ENCODE data around the gene ATG12. TPM values are rescaled to one million over a fixed set of nuclear protein-coding genes. Genes with fewer than 3 reads are reported as not detected.
A peak's percentile ranks its signal among the peaks of the same experiment; 100 is the strongest.
"Not testable (repeated sequence)": the region's sequence is repeated elsewhere in the genome, so short reads cannot be mapped to it uniquely, and the experiment has no call there.

The ATG12 gene
- total RNA-seq, 6 donors from 2014 or later = 28.3 to 63.0 (median 33.0) TPM

GRCh38 chr5:115838885-115839518, 2.4 kb downstream of the ATG12 start:
- Histone ChIP-seq H3K9me3 (no peaks in the 10 kb centered on the region), H3K4me1 (peaks cover 36 to 45% (median 39%) of the 10 kb centered on the region in 4 donors), H3K27ac (peak overlapping the region in 2 of 4 donors; percentile 18 to 37), H3K27me3 (no peaks in the 10 kb centered on the region), H3K4me3 (peak overlapping the region in 1 of 4 donors; percentile 78), H3K36me3 (peaks cover 10 to 36% (median 22%) of the 10 kb centered on the region in 4 donors)
- ATAC-seq (ENCODE audit: low FRiP score in 2 of 2) (peak in 1 of 2 donors; percentile 20), DNase-seq (no peak)
- 42 to 47% methylated on average over 10 of the region's 10 CpGs for WGBS, 2 donors
- TF ChIP-seq CTCF (IDR thresholded peaks at IDR 0.05) (peak in 5 of 6 experiments; percentile 40 to 58 (median 49)), POLR2AphosphoS5 (IDR thresholded peaks at IDR 0.05) (no peak)

GRCh38 chr5:115835481-115835880, 5.9 kb downstream of the ATG12 start:
- Histone ChIP-seq H3K9me3 (no peaks in the 10 kb centered on the region), H3K27ac (no peak overlapping the region), H3K27me3 (no peaks in the 10 kb centered on the region), H3K36me3 (peaks cover 10 to 62% (median 22%) of the 10 kb centered on the region in 4 donors), H3K4me1 (peaks cover 25 to 28% (median 26%) of the 10 kb centered on the region in 4 donors), H3K4me3 (no peak overlapping the region)
- DNase-seq (no peak), ATAC-seq (ENCODE audit: low FRiP score in 2 of 2) (no peak)
- TF ChIP-seq EP300 (IDR thresholded peaks at IDR 0.05) (no peak), POLR2A (IDR thresholded peaks at IDR 0.05) (no peak), CTCF (IDR thresholded peaks at IDR 0.05) (no peak), POLR2AphosphoS5 (IDR thresholded peaks at IDR 0.05) (no peak)
- 90 to 95% methylated on average over 4 of the region's 4 CpGs for WGBS, 2 donors

DNA sequence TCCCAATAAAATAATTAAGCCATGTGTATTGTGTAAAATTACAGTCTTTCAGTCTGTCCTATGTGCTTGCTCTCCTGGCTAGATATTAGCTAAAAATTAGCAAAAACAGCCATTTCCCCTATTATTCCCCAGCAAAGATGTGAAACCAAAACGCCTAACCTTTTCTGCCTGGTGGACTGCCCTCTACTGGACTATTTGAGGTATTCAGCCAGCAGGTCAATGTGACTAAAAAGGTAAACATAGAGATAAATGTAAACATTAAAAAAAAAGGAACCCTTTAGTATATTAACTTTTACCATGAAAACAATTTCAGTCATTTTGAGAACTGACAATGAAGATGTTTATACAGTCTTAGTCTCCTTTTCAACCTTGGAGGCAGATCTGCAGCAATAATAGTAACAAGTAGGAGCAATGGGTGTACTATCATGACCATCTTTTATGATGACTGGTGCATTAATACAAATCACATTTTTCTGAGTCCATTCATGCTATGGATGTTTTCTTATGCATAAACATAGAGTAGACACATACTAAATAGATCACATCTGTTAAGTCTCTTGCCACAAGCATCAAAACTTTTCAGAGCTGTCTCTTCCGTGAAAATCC, 10.1 kb downstream of the ATG12 start:
- ATAC-seq (ENCODE audit: low FRiP score in 2 of 2) = peak in 1 of 2 donors; percentile 68
- H3K27ac ChIP-seq = no peak overlapping the region
- no peak overlapping the region for H3K4me3 ChIP-seq
- no peak for DNase-seq
- H3K36me3 ChIP-seq = peaks cover 14 to 75% (median 19%) of the 10 kb centered on the region in 4 donors
- H3K27me3 ChIP-seq = no peaks in the 10 kb centered on the region
- H3K9me3 ChIP-seq = no peaks in the 10 kb centered on the region
- WGBS, 2 donors = 49 to 57% methylated on average over 2 of the region's 2 CpGs
- peaks cover 0 to 3% (median 0%) of the 10 kb centered on the region in 4 donors for H3K4me1 ChIP-seq
- TF ChIP-seq EP300 (IDR thresholded peaks at IDR 0.05) = no peak
- TF ChIP-seq CTCF (IDR thresholded peaks at IDR 0.05) = peak; percentile 51 to 68 (median 58)
- no peak for TF ChIP-seq POLR2A (IDR thresholded peaks at IDR 0.05)
- TF ChIP-seq POLR2AphosphoS5 (IDR thresholded peaks at IDR 0.05) = no peak

DNA sequence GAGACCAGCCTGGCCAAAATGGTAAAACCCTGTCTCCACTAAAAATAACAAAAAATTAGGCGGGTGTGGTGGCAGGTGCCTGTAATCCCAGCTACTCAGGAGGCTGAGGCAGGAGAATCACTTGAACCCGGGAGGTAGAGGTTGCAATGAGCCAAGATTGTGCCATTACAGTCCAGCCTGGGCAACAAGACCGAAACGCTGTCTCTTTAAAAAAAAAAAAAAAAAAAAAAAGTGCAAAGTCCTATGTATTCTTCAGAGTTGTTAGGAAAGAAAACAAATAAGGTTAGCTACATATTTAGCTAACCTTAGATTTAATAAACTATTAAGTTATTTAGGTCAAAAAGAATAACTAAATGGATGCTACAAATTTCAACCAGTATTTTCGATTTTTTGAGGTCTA, 11.5 kb downstream of the ATG12 start:
- no peak overlapping the region for H3K27ac ChIP-seq
- H3K9me3 ChIP-seq = no peaks in the 10 kb centered on the region
- 84 to 96% methylated on average over 5 of the region's 5 CpGs for WGBS, 2 donors
- no peak for TF ChIP-seq POLR2A (IDR thresholded peaks at IDR 0.05)
- ATAC-seq (ENCODE audit: low FRiP score in 2 of 2) (no peak), DNase-seq (no peak)
- peaks cover 7 to 62% (median 13%) of the 10 kb centered on the region in 4 donors for H3K36me3 ChIP-seq
- H3K27me3 ChIP-seq = no peaks in the 10 kb centered on the region
- peaks cover 0 to 3% (median 0%) of the 10 kb centered on the region in 4 donors for H3K4me1 ChIP-seq
- no peak overlapping the region for H3K4me3 ChIP-seq

- H3K36me3 ChIP-seq = peaks cover 6 to 31% (median 7%) of the 10 kb centered on the region in 4 donors
- H3K4me3 ChIP-seq = no peak overlapping the region
- H3K9me3 ChIP-seq = no peaks in the 10 kb centered on the region
- H3K27ac ChIP-seq = no peak overlapping the region
- no peak for ATAC-seq (ENCODE audit: low FRiP score in 2 of 2)
- TF ChIP-seq CTCF (IDR thresholded peaks at IDR 0.05) = no peak
- TF ChIP-seq POLR2A (IDR thresholded peaks at IDR 0.05) = no peak
- TF ChIP-seq POLR2AphosphoS5 (IDR thresholded peaks at IDR 0.05) = no peak
- no peak for TF ChIP-seq EP300 (IDR thresholded peaks at IDR 0.05)
- no peak for DNase-seq
- no peaks in the 10 kb centered on the region for H3K4me1 ChIP-seq
- H3K27me3 ChIP-seq = no peaks in the 10 kb centered on the region
- WGBS, 2 donors = 99 to 100% methylated on average over 4 of the region's 4 CpGs
Observed at GRCh38 chr5:115825948-115826347, 15.4 kb downstream of the ATG12 start.

GRCh38 chr5:115824983-115825382, 16.4 kb downstream of the ATG12 start:
- H3K4me3 ChIP-seq; ATAC-seq (ENCODE audit: low FRiP score in 2 of 2); H3K27me3 ChIP-seq; DNase-seq; H3K27ac ChIP-seq; H3K4me1 ChIP-seq; H3K9me3 ChIP-seq: not testable (repeated sequence)
- WGBS, 2 donors = 96 to 100% methylated on average over 1 of the region's 1 CpG
- H3K36me3 ChIP-seq = peaks cover 6 to 21% (median 7%) of the 10 kb centered on the region in 4 donors

Measured in upper lobe of left lung (tissue), 6 donors.